ENCODE results near the gene MECR. TPM values are rescaled to one million over a fixed set of nuclear protein-coding genes. Genes with fewer than 3 reads are reported as not detected.

MECR gene
- total RNA-seq, 1 donor from 2014 or later: 22.6 TPM

- ATAC-seq (no peak), DNase-seq (ENCODE audit: low spot score) (no peak)
- intact Hi-C loops (cut with DNase I): no loop called here
These were observed 26.5 kb upstream of the MECR start for GRCh38 chr1:29256979-29257804.

- intact Hi-C loops (cut with DNase I): no loop called here
- DNase-seq (ENCODE audit: low spot score) (no peak), ATAC-seq (no peak)
These were observed 25.7 kb upstream of the MECR start for GRCh38 chr1:29256394-29256793.

- DNase-seq (ENCODE audit: low spot score) (no peak), ATAC-seq (no peak)
- intact Hi-C loops (cut with DNase I): no loop called here
These were observed 24.5 kb upstream of the MECR start for GRCh38 chr1:29255134-29255666.

- DNase-seq (ENCODE audit: low spot score) (no peak), ATAC-seq (no peak)
- intact Hi-C loops (cut with DNase I): no loop called here
These were observed 23.6 kb upstream of the MECR start for GRCh38 chr1:29254346-29254745.

- DNase-seq (ENCODE audit: low spot score): no peak
- ATAC-seq: no peak
- intact Hi-C loops (cut with DNase I): no loop called here
These were observed 22.4 kb upstream of the MECR start for GRCh38 chr1:29253180-29253579.

GRCh38 chr1:29251164-29252124 lies 20.7 kb upstream of the MECR start:
- intact Hi-C loops (cut with DNase I): loop anchor here (2.0 kb wide), 1 partner anchor 43 kb away; no protein-coding TSS in a partner anchor
- DNase-seq (ENCODE audit: low spot score) (no peak), ATAC-seq (no peak)

GRCh38 chr1:29249951-29250581 lies 19.3 kb upstream of the MECR start:
- ATAC-seq (no peak), DNase-seq (ENCODE audit: low spot score) (no peak)
- intact Hi-C loops (cut with DNase I): loop anchor here (2.0 to 10.0 kb wide), 2 partner anchors 45 to 75 kb away; no protein-coding TSS in a partner anchor

GRCh38 chr1:29249170-29249691 lies 18.5 kb upstream of the MECR start:
- intact Hi-C loops (cut with DNase I): loop anchor here (10.0 kb wide), 1 partner anchor 76 kb away; no protein-coding TSS in a partner anchor
- ATAC-seq: no peak
- no peak for DNase-seq (ENCODE audit: low spot score)

GRCh38 chr1:29248409-29248808 lies 17.7 kb upstream of the MECR start:
- ATAC-seq (no peak), DNase-seq (ENCODE audit: low spot score) (no peak)
- intact Hi-C loops (cut with DNase I): loop anchor here (10.0 kb wide), 1 partner anchor 76 kb away; no protein-coding TSS in a partner anchor

GRCh38 chr1:29247571-29248273 lies 17.0 kb upstream of the MECR start:
- intact Hi-C loops (cut with DNase I): loop anchor here (10.0 kb wide), 1 partner anchor 77 kb away; no protein-coding TSS in a partner anchor

GRCh38 chr1:29247044-29247443 lies 16.3 kb upstream of the MECR start:
- ATAC-seq (no peak), DNase-seq (ENCODE audit: low spot score) (no peak)
- intact Hi-C loops (cut with DNase I): loop anchor here (10.0 kb wide), 1 partner anchor 78 kb away; no protein-coding TSS in a partner anchor

More at GRCh38 chr1:29247571-29248273, 17.0 kb upstream of the MECR start:
- no peak for DNase-seq (ENCODE audit: low spot score)
- no peak for ATAC-seq

GRCh38 chr1:29245876-29246275 lies 15.1 kb upstream of the MECR start:
- DNase-seq (ENCODE audit: low spot score): no peak
- peak; percentile 61 for ATAC-seq
- intact Hi-C loops (cut with DNase I): loop anchor here (10.0 kb wide), 1 partner anchor 79 kb away; no protein-coding TSS in a partner anchor

GRCh38 chr1:29245261-29245660 lies 14.5 kb upstream of the MECR start:
- ATAC-seq: no peak
- DNase-seq (ENCODE audit: low spot score): no peak
- intact Hi-C loops (cut with DNase I): loop anchor here (10.0 kb wide), 1 partner anchor 80 kb away; no protein-coding TSS in a partner anchor

GRCh38 chr1:29243871-29244200 lies 13.1 kb upstream of the MECR start:
- ATAC-seq (no peak), DNase-seq (ENCODE audit: low spot score) (no peak)
- intact Hi-C loops (cut with DNase I): loop anchor here (10.0 kb wide), 1 partner anchor 81 kb away; no protein-coding TSS in a partner anchor

GRCh38 chr1:29243023-29243870 lies 12.5 kb upstream of the MECR start:
- intact Hi-C loops (cut with DNase I): loop anchor here (10.0 kb wide), 1 partner anchor 82 kb away; no protein-coding TSS in a partner anchor
- DNase-seq (ENCODE audit: low spot score) (no peak), ATAC-seq (no peak)

GRCh38 chr1:29240986-29241385 lies 10.3 kb upstream of the MECR start:
- ATAC-seq: no peak
- intact Hi-C loops (cut with DNase I): loop anchor here (10.0 kb wide), 1 partner anchor 84 kb away; no protein-coding TSS in a partner anchor
- DNase-seq (ENCODE audit: low spot score): no peak

GRCh38 chr1:29240400-29240837 lies 9.7 kb upstream of the MECR start:
- ATAC-seq: no peak
- intact Hi-C loops (cut with DNase I): loop anchor here (10.0 kb wide), 1 partner anchor 84 kb away; no protein-coding TSS in a partner anchor

More at GRCh38 chr1:29240400-29240837, 9.7 kb upstream of the MECR start:
- DNase-seq (ENCODE audit: low spot score): no peak
